Body of pancreas (tissue), 4 donors: ENCODE results near the gene HSPA12B.

Experiments used
- POLR2A ChIP-seq, 3 donors: fragments of 450-650 bp; IDR thresholded peaks; one replicate each; pipeline ENCODE4 v1.6.1; 2016; ENCODE audit warnings: antibody characterized with exemption in 3 of 3, mild to moderate bottlenecking in 2 of 3
- TF ChIP-seq, protein P1 (sequence below), 7 experiments: fragments of 450-650 bp in 4 of 7; fragments of 200-600 bp in 3 of 7; sonication (generic) in 3 of 7; IDR thresholded peaks; one replicate each; pipeline ENCODE4 v1.5.1; 2016 to 2019; ENCODE audit warnings: antibody characterized with exemption in 7 of 7

DNA sequence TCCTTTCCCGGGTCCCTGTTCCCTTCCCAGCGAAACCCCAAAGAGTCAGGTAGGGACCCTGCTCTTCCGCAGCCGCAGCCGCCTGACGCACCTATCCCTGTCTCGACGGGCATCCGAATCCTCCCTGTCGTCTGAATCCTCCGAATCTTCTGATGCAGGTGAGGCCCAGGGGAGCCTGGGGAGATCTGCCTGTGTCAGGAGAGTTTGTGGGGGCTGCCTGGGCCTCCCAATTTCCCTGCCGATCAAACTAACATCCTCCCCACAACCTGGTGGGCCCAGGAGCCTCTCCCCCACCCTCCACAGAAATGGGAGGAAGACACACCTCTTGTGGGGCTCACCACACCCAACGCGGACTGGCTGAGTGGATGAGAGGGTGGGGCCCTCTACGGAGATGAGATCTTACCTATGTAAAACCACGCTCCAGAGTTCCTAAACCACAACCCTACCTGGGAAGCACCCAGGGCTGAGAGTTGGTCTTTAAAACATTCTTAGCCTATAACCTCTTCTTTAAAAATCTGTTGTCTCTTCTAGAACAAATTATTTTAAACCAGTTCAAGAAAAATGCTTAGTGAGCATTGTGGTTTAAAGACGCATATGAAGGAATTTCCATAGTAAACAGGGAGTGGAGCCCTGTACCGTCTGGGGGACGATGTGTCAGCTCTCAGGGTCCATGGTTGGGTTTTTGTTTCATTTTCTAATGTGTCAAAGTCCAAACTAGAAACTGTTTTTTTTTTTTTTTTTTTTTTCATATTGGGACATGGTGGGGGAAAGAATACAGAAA is 65.3 kb downstream of the HSPA12B start:
- TF ChIP-seq, protein P1, sequence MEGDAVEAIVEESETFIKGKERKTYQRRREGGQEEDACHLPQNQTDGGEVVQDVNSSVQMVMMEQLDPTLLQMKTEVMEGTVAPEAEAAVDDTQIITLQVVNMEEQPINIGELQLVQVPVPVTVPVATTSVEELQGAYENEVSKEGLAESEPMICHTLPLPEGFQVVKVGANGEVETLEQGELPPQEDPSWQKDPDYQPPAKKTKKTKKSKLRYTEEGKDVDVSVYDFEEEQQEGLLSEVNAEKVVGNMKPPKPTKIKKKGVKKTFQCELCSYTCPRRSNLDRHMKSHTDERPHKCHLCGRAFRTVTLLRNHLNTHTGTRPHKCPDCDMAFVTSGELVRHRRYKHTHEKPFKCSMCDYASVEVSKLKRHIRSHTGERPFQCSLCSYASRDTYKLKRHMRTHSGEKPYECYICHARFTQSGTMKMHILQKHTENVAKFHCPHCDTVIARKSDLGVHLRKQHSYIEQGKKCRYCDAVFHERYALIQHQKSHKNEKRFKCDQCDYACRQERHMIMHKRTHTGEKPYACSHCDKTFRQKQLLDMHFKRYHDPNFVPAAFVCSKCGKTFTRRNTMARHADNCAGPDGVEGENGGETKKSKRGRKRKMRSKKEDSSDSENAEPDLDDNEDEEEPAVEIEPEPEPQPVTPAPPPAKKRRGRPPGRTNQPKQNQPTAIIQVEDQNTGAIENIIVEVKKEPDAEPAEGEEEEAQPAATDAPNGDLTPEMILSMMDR (IDR thresholded peaks at IDR 0.05), result no peak
- no peak for TF ChIP-seq POLR2A (IDR thresholded peaks at IDR 0.05)
